HepG2 (cell line): Measurements from ENCODE around the gene ZSCAN23. TPM values are rescaled to one million over a fixed set of nuclear protein-coding genes. Genes with fewer than 3 reads are reported as not detected.

ENCODE experiments used
- AKNA ChIP-seq: sonication (generic); formaldehyde crosslinking; IDR thresholded peaks from 2 replicates; pipeline ENCODE4 v1.4.0; 2020; ENCODE audit warnings: missing genetic modification reagents, borderline replicate concordance
- ATAD3A ChIP-seq: sonication (generic); formaldehyde crosslinking; IDR thresholded peaks from 2 replicates; pipeline ENCODE4 v1.4.0; 2020; ENCODE audit warnings: missing genetic modification reagents
- FOXC1 ChIP-seq: sonication (generic); formaldehyde crosslinking; IDR thresholded peaks from 2 replicates; pipeline ENCODE4 v1.8.0; 2022; ENCODE audit warnings: mild to moderate bottlenecking, missing genetic modification reagents, borderline replicate concordance
- HOXA5 ChIP-seq: sonication (generic); formaldehyde crosslinking; IDR thresholded peaks from 2 replicates; pipeline ENCODE4 v1.4.0; 2020; ENCODE audit warnings: missing genetic modification reagents
- KLF15 ChIP-seq: sonication (generic); formaldehyde crosslinking; IDR thresholded peaks from 2 replicates; pipeline ENCODE4 v1.8.1; 2023; ENCODE audit warnings: borderline replicate concordance, mild to moderate bottlenecking, inconsistent platforms, missing genetic modification reagents, mixed read lengths
- RAD51 ChIP-seq: fragments of 450-650 bp; IDR thresholded peaks from 2 replicates; pipeline ENCODE4 v1.6.1; 2016; ENCODE audit warnings: borderline replicate concordance
- TP53 ChIP-seq: sonication (generic); formaldehyde crosslinking; conservative IDR thresholded peaks from 2 replicates; pipeline ENCODE4 v1.4.0; 2020; ENCODE audit warnings: missing genetic modification reagents
- ZBTB4 ChIP-seq: sonication (generic); formaldehyde crosslinking; IDR thresholded peaks from 2 replicates; pipeline ENCODE4 v1.4.0; 2020; ENCODE audit warnings: missing genetic modification reagents, mild to moderate bottlenecking, borderline replicate concordance
- ZNF282 ChIP-seq: fragments of 450-650 bp; IDR thresholded peaks from 2 replicates; pipeline ENCODE4 v1.6.1; 2018; ENCODE audit not compliant: partially characterized antibody
- ZNF572 ChIP-seq: sonication (generic); formaldehyde crosslinking; IDR thresholded peaks from 2 replicates; pipeline ENCODE4 v1.5.1; 2020; ENCODE audit warnings: mild to moderate bottlenecking, missing genetic modification reagents
- ZNF670 ChIP-seq: sonication (generic); formaldehyde crosslinking; IDR thresholded peaks from 2 replicates; pipeline ENCODE4 v1.8.0; 2022; ENCODE audit warnings: mild to moderate bottlenecking, missing genetic modification reagents, borderline replicate concordance
- ZNF800 ChIP-seq: sonication (generic); formaldehyde crosslinking; IDR thresholded peaks from 2 replicates; pipeline ENCODE4 v1.4.0; 2020; ENCODE audit warnings: missing genetic modification reagents
- polyA plus RNA-seq, 8 experiments: library from polyadenylated mRNA; depleted of rRNA in 3 of 8; stranded (reverse) in 7 of 8; unstranded in 1 of 8; fragments of >200 nt; fragmentation: Illumina TruSeq in 4 of 8; extraction: Trizol in 4 of 8; gene quantifications; 2 replicates each; pipeline versions ENCODE4 v1.2.1 to v1.2.3, GENCODE V29; 2011 to 2016; ENCODE audit warnings: low read depth in 4 of 8, missing spikeins in 1 of 8, mixed read lengths in 1 of 8; ENCODE audit not compliant: insufficient read depth in 1 of 8
- total RNA-seq, 5 experiments: library from RNA; depleted of rRNA; stranded (reverse); fragments of >200 nt; fragmentation: Illumina TruSeq; extraction: Trizol; gene quantifications; 2 replicates each; pipeline ENCODE4 v1.2.3, GENCODE V29; 2016; ENCODE audit warnings: low read depth in 1 of 5
- TF ChIP-seq, protein P1 (sequence below): sonication (generic); formaldehyde crosslinking; IDR thresholded peaks from 2 replicates; pipeline ENCODE4 v1.4.0; 2020; ENCODE audit warnings: missing genetic modification reagents, borderline replicate concordance
- TF ChIP-seq, protein P2 (sequence below): IDR thresholded peaks from 2 replicates; pipeline ENCODE4 v1.6.1; 2016; ENCODE audit warnings: low read depth

The ZSCAN23 gene
- total and polyA plus RNA-seq, 2 of the 13 experiments (the other 11 are each of a cell fraction or from before 2014, with no cell fraction given), result 0.29 to 1.2 TPM

- TF ChIP-seq, protein P1, sequence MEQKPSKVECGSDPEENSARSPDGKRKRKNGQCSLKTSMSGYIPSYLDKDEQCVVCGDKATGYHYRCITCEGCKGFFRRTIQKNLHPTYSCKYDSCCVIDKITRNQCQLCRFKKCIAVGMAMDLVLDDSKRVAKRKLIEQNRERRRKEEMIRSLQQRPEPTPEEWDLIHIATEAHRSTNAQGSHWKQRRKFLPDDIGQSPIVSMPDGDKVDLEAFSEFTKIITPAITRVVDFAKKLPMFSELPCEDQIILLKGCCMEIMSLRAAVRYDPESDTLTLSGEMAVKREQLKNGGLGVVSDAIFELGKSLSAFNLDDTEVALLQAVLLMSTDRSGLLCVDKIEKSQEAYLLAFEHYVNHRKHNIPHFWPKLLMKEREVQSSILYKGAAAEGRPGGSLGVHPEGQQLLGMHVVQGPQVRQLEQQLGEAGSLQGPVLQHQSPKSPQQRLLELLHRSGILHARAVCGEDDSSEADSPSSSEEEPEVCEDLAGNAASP (CRISPR knock-in tag), result peak; percentile 60; the same call in 1 of the 2 replicates
- TF ChIP-seq TP53 (0 out of 2 replicates have a peak, but pooled peaks have one; percentile 60), FOXC1 (CRISPR knock-in tag) (0 out of 2 replicates have a peak, but pooled peaks have one; percentile 89), ATAD3A (no peak), ZNF282 (no peak), ZNF800 (CRISPR knock-in tag) (peak; percentile 87), HOXA5 (CRISPR knock-in tag) (peak; percentile 72; the same call in 1 of the 2 replicates), ZBTB4 (CRISPR knock-in tag) (peak; percentile 48; the same call in 1 of the 2 replicates), RAD51 (no peak), AKNA (CRISPR knock-in tag) (no peak), KLF15 (peak; percentile 83; the same call in 1 of the 2 replicates), ZNF670 (CRISPR knock-in tag) (peak; percentile 76), ZNF572 (CRISPR knock-in tag) (peak; percentile 97)
- TF ChIP-seq, protein P2, sequence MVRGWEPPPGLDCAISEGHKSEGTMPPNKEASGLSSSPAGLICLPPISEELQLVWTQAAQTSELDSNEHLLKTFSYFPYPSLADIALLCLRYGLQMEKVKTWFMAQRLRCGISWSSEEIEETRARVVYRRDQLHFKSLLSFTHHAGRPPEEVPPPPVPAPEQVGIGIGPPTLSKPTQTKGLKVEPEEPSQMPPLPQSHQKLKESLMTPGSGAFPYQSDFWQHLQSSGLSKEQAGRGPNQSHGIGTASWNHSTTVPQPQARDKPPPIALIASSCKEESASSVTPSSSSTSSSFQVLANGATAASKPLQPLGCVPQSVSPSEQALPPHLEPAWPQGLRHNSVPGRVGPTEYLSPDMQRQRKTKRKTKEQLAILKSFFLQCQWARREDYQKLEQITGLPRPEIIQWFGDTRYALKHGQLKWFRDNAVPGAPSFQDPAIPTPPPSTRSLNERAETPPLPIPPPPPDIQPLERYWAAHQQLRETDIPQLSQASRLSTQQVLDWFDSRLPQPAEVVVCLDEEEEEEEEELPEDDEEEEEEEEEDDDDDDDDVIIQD (CRISPR knock-in tag), result peak; percentile 98
These were observed 43.8 kb downstream of the ZSCAN23 start, which contains the start of gene ZSCAN12 (continued) for GRCh38 chr6:28399350-28400121.
